A549 (cell line): ENCODE measurements around the gene TTLL1. TPM values are rescaled to one million over a fixed set of nuclear protein-coding genes. Genes with fewer than 3 reads are reported as not detected.

Source experiments
- ATAC-seq, 2 experiments: fragments of 200-7000 bp in 1 of 2; fragments of >200 bp in 1 of 2; cut with Nextera tagmentation in 1 of 2; cut with Tn5 transposase in 1 of 2; 3 replicates each; pipeline versions ENCODE4 v1.8.0 to v1.9.1; 2018 to 2020; ENCODE audit warnings: mild to moderate bottlenecking in 1 of 2, moderate library complexity in 1 of 2
- CTCF ChIA-PET: fragments of 300-600 bp; sonication (Branson Sonifier 250); formaldehyde crosslinking; extraction: SDS; loops from one replicate; lab custom pipeline; 2021; ENCODE audit warnings: antibody characterized with exemption, inconsistent platforms; lab: Yijun Ruan, JAX
- POLR2A ChIA-PET: fragments of 350-600 bp; formaldehyde crosslinking; extraction: SDS; loops from one replicate; lab custom pipeline; 2021; ENCODE audit warnings: antibody characterized with exemption, inconsistent platforms; lab: Yijun Ruan, JAX
- DNase-seq, 2 experiments: peaks; one replicate each; pipeline versions ENCODE4 v3.0.0 to v3.0.0-alpha.2; 2011 to 2016; ENCODE audit warnings: low read depth in 1 of 2, low spot score in 1 of 2
- FAIRE-seq: peaks from 2 replicates; lab custom pipeline; 2011; peaks lifted over from hg19 to GRCh38; lab: Jason Lieb, UNC
- H3K27ac ChIP-seq, 2 experiments: fragments of >200 bp; sonication (Bioruptor Twin); formaldehyde crosslinking; 3 replicates each; pipeline ENCODE4 v1.5.1; 2016 to 2017
- H3K4me1 ChIP-seq: fragments of >200 bp; sonication (Bioruptor Twin); formaldehyde crosslinking; 3 replicates; pipeline ENCODE4 v1.6.1; 2016
- H3K4me2 ChIP-seq: fragments of >200 bp; sonication (Bioruptor Twin); formaldehyde crosslinking; 3 replicates; pipeline ENCODE4 v1.6.1; 2016
- H3K4me3 ChIP-seq: fragments of >200 bp; sonication (Bioruptor Twin); formaldehyde crosslinking; 3 replicates; pipeline ENCODE4 v1.5.1; 2016
- H3K9me3 ChIP-seq: fragments of >200 bp; sonication (Bioruptor Twin); formaldehyde crosslinking; 3 replicates; pipeline ENCODE4 v1.6.1; 2016
- BCL3 ChIP-seq: fragments of >200 bp; sonication (Bioruptor Twin); formaldehyde crosslinking; IDR thresholded peaks from 3 replicates; pipeline ENCODE4 v1.6.1; 2016
- CBX2 ChIP-seq: fragments of 200-600 bp; sonication (generic); IDR thresholded peaks from 2 replicates; pipeline ENCODE4 v1.6.1; 2016; ENCODE audit warnings: low read depth, mild to moderate bottlenecking, borderline replicate concordance
- CEBPB ChIP-seq, 2 experiments: fragments of >200 bp in 1 of 2; sonication (Bioruptor Twin) in 1 of 2; formaldehyde crosslinking in 1 of 2; IDR thresholded peaks; 2 replicates each; pipeline ENCODE4 v1.6.1; 2012 to 2016
- CHD4 ChIP-seq: fragments of 200-600 bp; sonication (generic); IDR thresholded peaks from 2 replicates; pipeline ENCODE4 v1.6.1; 2016; ENCODE audit warnings: antibody characterized with exemption, mild to moderate bottlenecking, borderline replicate concordance
- ELK1 ChIP-seq: fragments of 150-350 bp; IDR thresholded peaks from 2 replicates; pipeline ENCODE4 v1.6.1; 2014; ENCODE audit warnings: low read depth, mild to moderate bottlenecking, low read length
- HES2 ChIP-seq: fragments of >200 bp; sonication (Bioruptor Twin); formaldehyde crosslinking; IDR thresholded peaks from 2 replicates; pipeline ENCODE4 v1.6.1; 2016
- HOXA7 ChIP-seq: fragments of 250-450 bp; sonication (Bioruptor Pico); IDR thresholded peaks from 2 replicates; pipeline ENCODE4 v1.5.0; 2020; ENCODE audit warnings: mild to moderate bottlenecking, moderate library complexity
- HOXB5 ChIP-seq: fragments of 250-450 bp; sonication (Bioruptor Pico); IDR thresholded peaks from 2 replicates; pipeline ENCODE4 v1.5.0; 2020; ENCODE audit warnings: mild to moderate bottlenecking, moderate library complexity
- JUN ChIP-seq, 2 experiments: fragments of >200 bp; sonication (Bioruptor Twin); formaldehyde crosslinking; IDR thresholded peaks; 2 replicates in 1 of 2; 3 replicates in 1 of 2; pipeline ENCODE4 v1.6.1; 2016 to 2017
- KDM5A ChIP-seq: fragments of 200-600 bp; sonication (generic); IDR thresholded peaks from 2 replicates; pipeline ENCODE4 v1.6.1; 2016; ENCODE audit warnings: antibody characterized with exemption, mild to moderate bottlenecking
- POLR2A ChIP-seq: IDR thresholded peaks from 2 replicates; pipeline ENCODE4 v1.6.1; 2012; ENCODE audit warnings: mild to moderate bottlenecking, low read length
- POLR2AphosphoS2 ChIP-seq: conservative IDR thresholded peaks from 2 replicates; pipeline ENCODE4 v1.6.1; 2012; ENCODE audit warnings: low read length, improper control_type of control experiment, inconsistent platforms
- RARB ChIP-seq: fragments of 250-450 bp; sonication (Bioruptor Pico); IDR thresholded peaks from 2 replicates; pipeline ENCODE4 v1.8.0; 2021; ENCODE audit warnings: mild to moderate bottlenecking, moderate library complexity
- RNF2 ChIP-seq: fragments of 200-600 bp; sonication (generic); IDR thresholded peaks from 2 replicates; pipeline ENCODE4 v1.6.1; 2016; ENCODE audit warnings: low read depth, mild to moderate bottlenecking, antibody characterized with exemption, moderate library complexity, borderline replicate concordance
- TP53 ChIP-seq: fragments of 250-450 bp; sonication (Bioruptor Pico); IDR thresholded peaks from 2 replicates; pipeline ENCODE4 v1.5.0; 2021; ENCODE audit warnings: mild to moderate bottlenecking, moderate library complexity
- USF2 ChIP-seq: fragments of 450-650 bp; IDR thresholded peaks from 2 replicates; pipeline ENCODE4 v1.6.1; 2014; ENCODE audit warnings: antibody characterized with exemption
- WGBS: methylation state at CpG from one replicate; pipeline ENCODE4 v1.1.6; 2017; ENCODE audit errors: missing lambda C conversion rate; 5-methylcytosine and 5-hydroxymethylcytosine counted together
- polyA plus RNA-seq, 4 experiments: library from polyadenylated mRNA; depleted of rRNA in 3 of 4; stranded (reverse); fragments of >200 nt; fragmentation: RNase III in 1 of 4; extraction: RNeasy Plus Mini Kit Qiagen cat#74134 plus additional on column Dnase treatment in 1 of 4; gene quantifications; 2 replicates in 3 of 4; 3 replicates in 1 of 4; pipeline ENCODE4 v1.2.3, GENCODE V29; 2011 to 2017
- TF ChIP-seq, protein P1 (sequence below): IDR thresholded peaks from 2 replicates; pipeline ENCODE4 v1.6.1; 2012; ENCODE audit warnings: low read depth, borderline replicate concordance
- TF ChIP-seq, protein P2 (sequence below): IDR thresholded peaks from 2 replicates; pipeline ENCODE4 v1.6.1; 2012
- TF ChIP-seq, protein P3 (sequence below): IDR thresholded peaks from 2 replicates; pipeline ENCODE4 v1.6.1; 2012
- TF ChIP-seq, protein P4 (sequence below): fragments of 250-450 bp; sonication (Bioruptor Pico); IDR thresholded peaks from 2 replicates; pipeline ENCODE4 v1.5.0; 2021; ENCODE audit warnings: mild to moderate bottlenecking, moderate library complexity, borderline replicate concordance

The TTLL1 gene
- polyA plus RNA-seq, 2 of the 4 experiments (the other 2 are of a cell fraction), result 2.3 to 5.0 TPM

DNA sequence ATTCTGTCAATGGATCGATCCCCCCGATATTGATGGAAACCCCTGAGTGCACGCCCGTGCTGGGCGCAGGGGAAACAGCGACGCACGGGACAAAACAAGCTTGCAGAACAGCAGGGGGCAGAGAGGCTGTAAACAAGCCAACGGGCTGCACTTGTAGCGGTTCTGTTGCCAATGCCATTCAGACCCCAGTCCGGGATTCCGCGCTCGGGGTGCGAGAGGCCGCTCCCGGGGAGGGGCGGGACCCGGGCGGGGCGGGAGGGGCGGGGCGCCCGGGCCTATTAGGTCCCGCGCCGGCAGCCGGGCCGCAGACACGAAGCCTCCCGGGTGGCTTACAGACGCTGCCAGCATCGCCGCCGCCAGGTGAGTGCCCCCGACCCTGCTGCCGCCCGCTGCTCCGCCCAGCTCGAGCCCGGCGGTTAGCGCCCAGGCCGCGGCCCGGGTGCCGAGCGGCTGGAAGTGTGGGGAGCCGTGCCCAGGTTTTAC lies 21.3 kb upstream of the TTLL1 start, which contains the start of gene BIK:
TSS of gene BIK (plus strand) at position 307 of the 483 bp plus-strand sequence. CDS start 13,273 bp downstream, outside the sequence.
- ATAC-seq (peak; percentile 76 to 81), FAIRE-seq (no peak), DNase-seq (peak in 1 of 2 experiments; percentile 41)
- 0 out of 3 replicates have a peak, but pooled peaks cover 2% of the 10 kb centered on the region for H3K4me1 ChIP-seq
- H3K4me3 ChIP-seq, result peak within 1 kb of the TSS; percentile 73
- CTCF ChIA-PET, result interaction anchor here (0.8 kb wide), 1 partner anchor 10 kb away, joined by 3 read pairs; no protein-coding TSS in a partner anchor
- H3K4me2 ChIP-seq, result peak within 1 kb of the TSS; percentile 93
- peak within 1 kb of the TSS; percentile 58 to 82; a peak in 5 of 6 replicates for H3K27ac ChIP-seq
- TF ChIP-seq BCL3 (no peak), RNF2 (no peak), CHD4 (no peak), RARB (CRISPR knock-in tag) (no peak)
- POLR2A ChIA-PET, result no interaction called here
- WGBS, result 0% methylated on average over 5 of the region's 49 CpGs
- no peaks in the 10 kb centered on the region for H3K9me3 ChIP-seq

DNA sequence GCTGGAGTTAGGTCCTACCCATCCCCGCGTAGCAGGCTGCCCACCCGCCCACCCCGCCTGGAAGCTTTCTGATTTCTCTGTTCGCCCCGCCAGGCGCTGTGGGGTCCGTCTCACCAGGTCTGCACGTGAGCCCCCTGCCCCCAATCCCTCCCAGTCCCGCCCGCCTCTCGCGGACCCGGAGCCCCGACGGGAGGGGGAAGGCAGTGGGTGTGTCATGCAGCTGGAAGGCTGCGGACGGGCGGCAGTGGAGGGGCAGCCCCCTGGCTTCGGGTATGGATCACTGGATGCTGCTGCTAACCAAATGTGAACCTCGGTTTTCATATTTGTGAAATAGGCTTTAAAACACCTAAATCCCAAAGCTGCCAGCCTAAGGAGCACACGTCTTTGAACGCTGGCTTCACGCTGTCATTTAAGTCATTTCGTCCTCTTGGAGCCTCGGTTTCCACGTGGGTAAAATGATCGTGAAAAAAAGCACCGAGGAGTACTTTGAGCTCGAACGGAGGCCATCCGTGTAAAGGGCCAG lies 20.8 kb upstream of the TTLL1 start:
- Histone ChIP-seq H3K27ac (no peak overlapping the region), H3K4me3 (peak overlapping the region; percentile 73), H3K4me2 (peak overlapping the region; percentile 93), H3K4me1 (0 out of 3 replicates have a peak, but pooled peaks cover 2% of the 10 kb centered on the region), H3K9me3 (no peaks in the 10 kb centered on the region)
- ChIA-PET CTCF (interaction anchor here (0.8 kb wide), 1 partner anchor 11 kb away, joined by 3 read pairs; no protein-coding TSS in a partner anchor), POLR2A (no interaction called here)
- TF ChIP-seq, protein P1, sequence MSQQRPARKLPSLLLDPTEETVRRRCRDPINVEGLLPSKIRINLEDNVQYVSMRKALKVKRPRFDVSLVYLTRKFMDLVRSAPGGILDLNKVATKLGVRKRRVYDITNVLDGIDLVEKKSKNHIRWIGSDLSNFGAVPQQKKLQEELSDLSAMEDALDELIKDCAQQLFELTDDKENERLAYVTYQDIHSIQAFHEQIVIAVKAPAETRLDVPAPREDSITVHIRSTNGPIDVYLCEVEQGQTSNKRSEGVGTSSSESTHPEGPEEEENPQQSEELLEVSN, result no peak
- no peak for TF ChIP-seq TP53 (CRISPR knock-in tag)
- TF ChIP-seq ELK1, result no peak
- TF ChIP-seq HOXA7 (CRISPR knock-in tag), result no peak
- FAIRE-seq (no peak), ATAC-seq (no peak), DNase-seq (no peak)
- WGBS, result 7% methylated on average over 12 of the region's 32 CpGs

GRCh38 chr22:43109511-43109910 lies 20.3 kb upstream of the TTLL1 start:
- H3K9me3 ChIP-seq, result no peaks in the 10 kb centered on the region
- H3K4me1 ChIP-seq, result 0 out of 3 replicates have a peak, but pooled peaks cover 2% of the 10 kb centered on the region
- CTCF ChIA-PET, result no interaction called here
- H3K4me2 ChIP-seq, result no peak overlapping the region; the same call in 1 of the 3 replicates
- no peak for ATAC-seq
- DNase-seq, result no peak
- WGBS, result 86% methylated on average over 3 of the region's 5 CpGs
- FAIRE-seq, result no peak
- H3K4me3 ChIP-seq, result no peak overlapping the region
- POLR2A ChIA-PET, result no interaction called here
- TF ChIP-seq, protein P2, sequence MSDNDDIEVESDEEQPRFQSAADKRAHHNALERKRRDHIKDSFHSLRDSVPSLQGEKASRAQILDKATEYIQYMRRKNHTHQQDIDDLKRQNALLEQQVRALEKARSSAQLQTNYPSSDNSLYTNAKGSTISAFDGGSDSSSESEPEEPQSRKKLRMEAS, result no peak
- TF ChIP-seq, protein P1, result no peak
- TF ChIP-seq, protein P3, sequence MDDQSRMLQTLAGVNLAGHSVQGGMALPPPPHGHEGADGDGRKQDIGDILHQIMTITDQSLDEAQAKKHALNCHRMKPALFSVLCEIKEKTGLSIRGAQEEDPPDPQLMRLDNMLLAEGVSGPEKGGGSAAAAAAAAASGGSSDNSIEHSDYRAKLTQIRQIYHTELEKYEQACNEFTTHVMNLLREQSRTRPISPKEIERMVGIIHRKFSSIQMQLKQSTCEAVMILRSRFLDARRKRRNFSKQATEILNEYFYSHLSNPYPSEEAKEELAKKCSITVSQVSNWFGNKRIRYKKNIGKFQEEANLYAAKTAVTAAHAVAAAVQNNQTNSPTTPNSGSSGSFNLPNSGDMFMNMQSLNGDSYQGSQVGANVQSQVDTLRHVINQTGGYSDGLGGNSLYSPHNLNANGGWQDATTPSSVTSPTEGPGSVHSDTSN, result no peak
- TF ChIP-seq CHD4, result no peak
- TF ChIP-seq HES2, result no peak
- no peak for TF ChIP-seq POLR2A
- TF ChIP-seq, protein P4, sequence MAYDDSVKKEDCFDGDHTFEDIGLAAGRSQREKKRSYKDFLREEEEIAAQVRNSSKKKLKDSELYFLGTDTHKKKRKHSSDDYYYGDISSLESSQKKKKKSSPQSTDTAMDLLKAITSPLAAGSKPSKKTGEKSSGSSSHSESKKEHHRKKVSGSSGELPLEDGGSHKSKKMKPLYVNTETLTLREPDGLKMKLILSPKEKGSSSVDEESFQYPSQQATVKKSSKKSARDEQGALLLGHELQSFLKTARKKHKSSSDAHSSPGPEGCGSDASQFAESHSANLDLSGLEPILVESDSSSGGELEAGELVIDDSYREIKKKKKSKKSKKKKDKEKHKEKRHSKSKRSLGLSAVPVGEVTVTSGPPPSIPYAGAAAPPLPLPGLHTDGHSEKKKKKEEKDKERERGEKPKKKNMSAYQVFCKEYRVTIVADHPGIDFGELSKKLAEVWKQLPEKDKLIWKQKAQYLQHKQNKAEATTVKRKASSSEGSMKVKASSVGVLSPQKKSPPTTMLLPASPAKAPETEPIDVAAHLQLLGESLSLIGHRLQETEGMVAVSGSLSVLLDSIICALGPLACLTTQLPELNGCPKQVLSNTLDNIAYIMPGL (CRISPR knock-in tag), result no peak
- TF ChIP-seq USF2, result no peak
- no peak for TF ChIP-seq HOXB5 (CRISPR knock-in tag)
- no peak for TF ChIP-seq CEBPB (IDR thresholded peaks at IDR 0.05)
- TF ChIP-seq RARB (CRISPR knock-in tag), result no peak
- no peak for TF ChIP-seq JUN (IDR thresholded peaks at IDR 0.05)
- no peak for TF ChIP-seq KDM5A
- no peak for TF ChIP-seq CBX2
- no peak for TF ChIP-seq POLR2AphosphoS2
- no peak for TF ChIP-seq TP53 (CRISPR knock-in tag)
- TF ChIP-seq HOXA7 (CRISPR knock-in tag), result no peak
- no peak overlapping the region for H3K27ac ChIP-seq
